Articular chondrocyte of knee joint (primary cell): ENCODE data around the gene SGIP1. TPM values are rescaled to one million over a fixed set of nuclear protein-coding genes. Genes with fewer than 3 reads are reported as not detected.
A peak's percentile ranks its signal among the peaks of the same experiment; 100 is the strongest.

Experiments used
- small RNA-seq: library from RNA; depleted of rRNA; stranded (forward); fragments of <200 nt; gene quantifications from one replicate; pipeline ENCODE3, GENCODE V24; 2012
- total RNA-seq: library from RNA; depleted of rRNA; stranded (reverse); fragments of >200 nt; gene quantifications from 2 replicates; pipeline ENCODE4 v1.2.3, GENCODE V29; 2012

The SGIP1 gene, protein sequence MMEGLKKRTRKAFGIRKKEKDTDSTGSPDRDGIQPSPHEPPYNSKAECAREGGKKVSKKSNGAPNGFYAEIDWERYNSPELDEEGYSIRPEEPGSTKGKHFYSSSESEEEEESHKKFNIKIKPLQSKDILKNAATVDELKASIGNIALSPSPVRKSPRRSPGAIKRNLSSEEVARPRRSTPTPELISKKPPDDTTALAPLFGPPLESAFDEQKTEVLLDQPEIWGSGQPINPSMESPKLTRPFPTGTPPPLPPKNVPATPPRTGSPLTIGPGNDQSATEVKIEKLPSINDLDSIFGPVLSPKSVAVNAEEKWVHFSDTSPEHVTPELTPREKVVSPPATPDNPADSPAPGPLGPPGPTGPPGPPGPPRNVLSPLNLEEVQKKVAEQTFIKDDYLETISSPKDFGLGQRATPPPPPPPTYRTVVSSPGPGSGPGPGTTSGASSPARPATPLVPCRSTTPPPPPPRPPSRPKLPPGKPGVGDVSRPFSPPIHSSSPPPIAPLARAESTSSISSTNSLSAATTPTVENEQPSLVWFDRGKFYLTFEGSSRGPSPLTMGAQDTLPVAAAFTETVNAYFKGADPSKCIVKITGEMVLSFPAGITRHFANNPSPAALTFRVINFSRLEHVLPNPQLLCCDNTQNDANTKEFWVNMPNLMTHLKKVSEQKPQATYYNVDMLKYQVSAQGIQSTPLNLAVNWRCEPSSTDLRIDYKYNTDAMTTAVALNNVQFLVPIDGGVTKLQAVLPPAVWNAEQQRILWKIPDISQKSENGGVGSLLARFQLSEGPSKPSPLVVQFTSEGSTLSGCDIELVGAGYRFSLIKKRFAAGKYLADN
- 2.2 and 12.8 TPM in 2 replicates for total RNA-seq

DNA sequence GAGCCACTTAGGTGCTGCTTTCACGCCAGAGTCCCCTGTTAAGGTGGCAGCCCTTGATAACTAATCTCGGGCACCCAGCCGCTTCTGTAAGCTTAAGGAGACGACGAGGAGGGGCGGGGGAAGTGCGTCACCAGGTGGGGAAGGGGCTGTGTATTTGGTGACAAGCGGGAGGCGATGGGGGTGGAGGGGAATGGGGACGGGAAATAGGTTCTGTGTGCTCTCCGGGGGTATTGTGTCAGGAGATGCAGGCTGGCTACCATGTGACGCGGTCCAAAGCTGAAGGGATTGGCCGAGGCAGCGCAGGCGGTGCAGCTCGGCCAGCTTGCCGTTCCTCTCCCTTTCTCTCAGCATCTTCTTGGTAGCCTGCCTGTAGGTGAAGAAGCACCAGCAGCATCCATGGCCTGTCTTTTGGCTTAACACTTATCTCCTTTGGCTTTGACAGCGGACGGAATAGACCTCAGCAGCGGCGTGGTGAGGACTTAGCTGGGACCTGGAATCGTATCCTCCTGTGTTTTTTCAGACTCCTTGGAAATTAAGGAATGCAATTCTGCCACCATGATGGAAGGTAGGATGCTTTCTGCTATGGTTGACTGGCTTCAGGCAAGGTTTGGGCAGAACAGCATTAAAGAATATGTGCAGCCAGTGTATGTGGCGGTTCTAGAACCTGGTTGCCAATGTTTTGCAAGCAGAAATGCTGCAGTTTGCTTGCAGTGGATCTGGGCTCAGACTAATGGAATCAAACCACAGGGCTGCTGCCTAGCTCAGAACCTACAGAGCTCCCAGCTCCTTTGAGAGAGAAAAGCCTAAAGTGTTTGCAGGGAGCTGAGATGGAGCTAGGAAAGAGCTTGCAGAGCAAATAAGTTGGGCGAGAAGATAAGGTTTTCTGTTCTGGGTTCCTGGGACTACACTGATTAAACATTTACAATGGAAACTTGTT lies at the start of gene SGIP1:
Gene SGIP1 (plus strand): TSS at position 350 of the 937 bp plus-strand sequence. CDS start 206 bp downstream, at position 556.

DNA sequence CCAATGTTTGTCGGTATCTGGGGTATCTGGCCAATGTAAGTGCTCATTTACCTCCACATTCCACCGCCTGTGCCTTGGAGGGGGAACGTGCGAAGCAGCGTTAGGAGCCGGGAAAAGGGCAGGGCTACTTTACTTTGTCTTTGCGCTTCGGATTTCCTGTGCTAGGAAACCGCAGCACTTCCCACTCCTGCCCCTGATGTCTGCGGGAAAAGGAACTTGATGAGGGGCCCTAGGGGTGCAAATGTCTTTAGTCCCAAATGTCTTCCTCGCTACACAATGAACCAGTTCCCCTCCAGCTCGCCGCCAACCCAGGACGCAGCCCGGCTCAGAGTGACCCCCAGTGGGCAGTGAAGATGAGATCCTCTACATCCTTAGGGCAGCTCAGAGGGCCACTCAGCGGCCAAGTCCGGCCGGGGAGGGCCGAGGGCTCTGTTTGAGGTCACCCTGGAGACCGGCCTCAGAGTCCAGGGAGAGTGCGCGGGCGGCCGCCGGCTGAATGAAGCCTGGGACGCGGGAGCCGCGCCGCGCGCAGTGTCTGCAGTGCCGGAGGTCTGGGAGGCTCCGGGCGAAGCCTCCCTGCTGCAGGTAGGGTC lies 218.1 kb downstream of the SGIP1 start, which contains the start of gene DYNLT5:
Gene DYNLT5 (plus strand): TSS at position 460 of the 593 bp plus-strand sequence. CDS start 2,200 bp downstream, outside the sequence.

Small RNAs within 50 kb of the gene (small RNA-seq; reads per million reads assigned to genes)
- gene MIR3117 = 34.9 reads per million, percentile 96 among the genes with 10 or more reads in this experiment

Other genes starting within 250 kb of the SGIP1 start
- 0.52 and 3.4 TPM in 2 replicates for gene DYNLT5, start 218.3 kb downstream of the SGIP1 start, total RNA-seq